ENCODE measurements around the gene ZBTB16. TPM values are rescaled to one million over a fixed set of nuclear protein-coding genes. Genes with fewer than 3 reads are reported as not detected.
A peak's percentile ranks its signal among the peaks of the same experiment; 100 is the strongest.

The ZBTB16 gene
- total and polyA plus RNA-seq, 4 donors, result 8.9 to 140 (median 34.5) TPM

DNA sequence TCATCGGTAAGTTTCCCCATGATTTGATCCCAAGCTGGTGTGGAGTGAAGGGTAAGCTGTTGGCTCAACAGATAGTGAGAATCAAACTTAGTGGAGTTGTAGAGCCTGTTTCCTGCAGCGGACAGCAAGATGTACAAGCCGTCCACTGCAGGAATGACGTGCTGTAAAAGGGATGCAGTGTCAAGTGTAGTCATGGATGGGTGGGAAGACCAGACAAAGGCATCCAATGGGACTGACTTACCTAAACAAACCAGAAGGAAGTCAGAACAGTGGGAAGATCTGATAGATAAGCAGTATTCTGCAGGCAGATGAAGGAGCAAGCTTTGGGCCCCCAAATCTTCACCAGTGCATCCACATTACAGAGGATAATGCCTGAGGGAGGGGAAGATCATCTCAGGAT, 8.8 kb downstream of the ZBTB16 start:
- Histone ChIP-seq H3K27ac (ENCODE audit: low read depth in 1 of 2, low read length in 2 of 2) (no peak overlapping the region), H3K36me3 (ENCODE audit: control insufficient read depth in 4 of 4, insufficient read depth in 3 of 4, low read depth in 1 of 4, low read length in 3 of 4) (peaks cover 11 to 37% (median 34%) of the 10 kb centered on the region in 4 donors), H3K9me3 (ENCODE audit: control insufficient read depth in 4 of 4, low read length in 3 of 4) (no peaks in the 10 kb centered on the region), H3K4me1 (ENCODE audit: control insufficient read depth in 4 of 4, insufficient read depth in 4 of 4, low read length in 3 of 4) (peaks cover 18 to 54% (median 44%) of the 10 kb centered on the region in 4 donors), H3K4me3 (ENCODE audit: low read depth in 1 of 3, low read length in 3 of 3) (no peak overlapping the region), H3K27me3 (ENCODE audit: control insufficient read depth in 4 of 4, insufficient read depth in 4 of 4, low read length in 3 of 4) (no peaks in the 10 kb centered on the region), H3K9ac (ENCODE audit: low read depth in 1 of 2, low read length in 2 of 2) (no peak overlapping the region)
- WGBS, result 87% methylated on average over 4 of the region's 4 CpGs
- no peak for DNase-seq (ENCODE audit: low spot score)
- TF ChIP-seq EGR1 (IDR thresholded peaks at IDR 0.05; ENCODE audit: low read depth in 2 of 2) (no peak), SP1 (IDR thresholded peaks at IDR 0.05) (no peak), ZBTB33 (IDR thresholded peaks at IDR 0.05) (no peak), MAX (IDR thresholded peaks at IDR 0.05) (no peak), YY1 (IDR thresholded peaks at IDR 0.05) (no peak)
- TF ChIP-seq, protein P1, sequence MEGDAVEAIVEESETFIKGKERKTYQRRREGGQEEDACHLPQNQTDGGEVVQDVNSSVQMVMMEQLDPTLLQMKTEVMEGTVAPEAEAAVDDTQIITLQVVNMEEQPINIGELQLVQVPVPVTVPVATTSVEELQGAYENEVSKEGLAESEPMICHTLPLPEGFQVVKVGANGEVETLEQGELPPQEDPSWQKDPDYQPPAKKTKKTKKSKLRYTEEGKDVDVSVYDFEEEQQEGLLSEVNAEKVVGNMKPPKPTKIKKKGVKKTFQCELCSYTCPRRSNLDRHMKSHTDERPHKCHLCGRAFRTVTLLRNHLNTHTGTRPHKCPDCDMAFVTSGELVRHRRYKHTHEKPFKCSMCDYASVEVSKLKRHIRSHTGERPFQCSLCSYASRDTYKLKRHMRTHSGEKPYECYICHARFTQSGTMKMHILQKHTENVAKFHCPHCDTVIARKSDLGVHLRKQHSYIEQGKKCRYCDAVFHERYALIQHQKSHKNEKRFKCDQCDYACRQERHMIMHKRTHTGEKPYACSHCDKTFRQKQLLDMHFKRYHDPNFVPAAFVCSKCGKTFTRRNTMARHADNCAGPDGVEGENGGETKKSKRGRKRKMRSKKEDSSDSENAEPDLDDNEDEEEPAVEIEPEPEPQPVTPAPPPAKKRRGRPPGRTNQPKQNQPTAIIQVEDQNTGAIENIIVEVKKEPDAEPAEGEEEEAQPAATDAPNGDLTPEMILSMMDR (IDR thresholded peaks at IDR 0.05; ENCODE audit: low read depth, low read length, missing input control), result no peak
- TF ChIP-seq, protein P2, sequence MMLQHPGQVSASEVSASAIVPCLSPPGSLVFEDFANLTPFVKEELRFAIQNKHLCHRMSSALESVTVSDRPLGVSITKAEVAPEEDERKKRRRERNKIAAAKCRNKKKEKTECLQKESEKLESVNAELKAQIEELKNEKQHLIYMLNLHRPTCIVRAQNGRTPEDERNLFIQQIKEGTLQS (IDR thresholded peaks at IDR 0.05), result no peak

- H3K36me3 ChIP-seq (ENCODE audit: control insufficient read depth in 4 of 4, insufficient read depth in 3 of 4, low read depth in 1 of 4, low read length in 3 of 4), result peaks cover 6 to 31% (median 27%) of the 10 kb centered on the region in 4 donors
- no peaks in the 10 kb centered on the region for H3K27me3 ChIP-seq (ENCODE audit: control insufficient read depth in 4 of 4, insufficient read depth in 4 of 4, low read length in 3 of 4)
- peaks cover 7 to 47% (median 33%) of the 10 kb centered on the region in 4 donors for H3K4me1 ChIP-seq (ENCODE audit: control insufficient read depth in 4 of 4, insufficient read depth in 4 of 4, low read length in 3 of 4)
- H3K4me3 ChIP-seq (ENCODE audit: low read depth in 1 of 3, low read length in 3 of 3), result no peak overlapping the region
- H3K27ac ChIP-seq (ENCODE audit: low read depth in 1 of 2, low read length in 2 of 2), result no peak overlapping the region
- WGBS, result 95% methylated on average over 7 of the region's 7 CpGs
- TF ChIP-seq EGR1 (IDR thresholded peaks at IDR 0.05; ENCODE audit: low read depth in 2 of 2), result no peak
- no peak for TF ChIP-seq FOXA1 (IDR thresholded peaks at IDR 0.05)
- TF ChIP-seq HNF4A (conservative IDR thresholded peaks at IDR 0.05), result no peak
- no peak for TF ChIP-seq MAX (IDR thresholded peaks at IDR 0.05)
- TF ChIP-seq SP1 (IDR thresholded peaks at IDR 0.05), result no peak
- no peaks in the 10 kb centered on the region for H3K9me3 ChIP-seq (ENCODE audit: control insufficient read depth in 4 of 4, low read length in 3 of 4)
- H3K9ac ChIP-seq (ENCODE audit: low read depth in 1 of 2, low read length in 2 of 2), result no peak overlapping the region
- DNase-seq (ENCODE audit: low spot score), result no peak
Measured at GRCh38 chr11:114070464-114071139, 11.1 kb downstream of the ZBTB16 start.

- 85% methylated on average over 9 of the region's 9 CpGs for WGBS
- Histone ChIP-seq H3K36me3 (ENCODE audit: control insufficient read depth in 4 of 4, insufficient read depth in 3 of 4, low read depth in 1 of 4, low read length in 3 of 4) (peaks cover 7 to 25% (median 13%) of the 10 kb centered on the region in 4 donors), H3K27me3 (ENCODE audit: control insufficient read depth in 4 of 4, insufficient read depth in 4 of 4, low read length in 3 of 4) (no peaks in the 10 kb centered on the region), H3K9me3 (ENCODE audit: control insufficient read depth in 4 of 4, low read length in 3 of 4) (no peaks in the 10 kb centered on the region), H3K4me3 (ENCODE audit: low read depth in 1 of 3, low read length in 3 of 3) (no peak overlapping the region), H3K27ac (ENCODE audit: low read depth in 1 of 2, low read length in 2 of 2) (peak overlapping the region in 1 of 2 donors; percentile 1), H3K4me1 (ENCODE audit: control insufficient read depth in 4 of 4, insufficient read depth in 4 of 4, low read length in 3 of 4) (peaks cover 19 to 67% (median 46%) of the 10 kb centered on the region in 4 donors), H3K9ac (ENCODE audit: low read depth in 1 of 2, low read length in 2 of 2) (no peak overlapping the region)
- no peak for DNase-seq (ENCODE audit: low spot score)
- TF ChIP-seq MAX (IDR thresholded peaks at IDR 0.05), result no peak
- TF ChIP-seq FOXA1 (IDR thresholded peaks at IDR 0.05), result no peak
- TF ChIP-seq, protein P2 (IDR thresholded peaks at IDR 0.05), result no peak
- no peak for TF ChIP-seq HNF4A (conservative IDR thresholded peaks at IDR 0.05)
- TF ChIP-seq SP1 (IDR thresholded peaks at IDR 0.05), result no peak
- no peak for TF ChIP-seq GABPA (IDR thresholded peaks at IDR 0.05 in 1 of 2, conservative IDR thresholded peaks at IDR 0.05 in 1 of 2)
- no peak for TF ChIP-seq FOXA2 (IDR thresholded peaks at IDR 0.05)
- TF ChIP-seq NR2F2 (IDR thresholded peaks at IDR 0.05), result no peak
- TF ChIP-seq HNF4G (IDR thresholded peaks at IDR 0.05), result no peak
- no peak for TF ChIP-seq YY1 (IDR thresholded peaks at IDR 0.05)
- no peak for TF ChIP-seq TAF1 (conservative IDR thresholded peaks at IDR 0.05)
Measured at GRCh38 chr11:114073007-114073827, 13.7 kb downstream of the ZBTB16 start.

Data from liver (tissue), 9 donors.